Measurements from ENCODE around the gene ANKFY1. TPM values are rescaled to one million over a fixed set of nuclear protein-coding genes. Genes with fewer than 3 reads are reported as not detected.

The ANKFY1 gene
- total RNA-seq, 1 donor from 2014 or later: 72.6 TPM

- no peak for TF ChIP-seq CTCF (conservative IDR thresholded peaks at IDR 0.05)
- H3K27ac Mint-ChIP-seq: peak overlapping the region; percentile 79
- no peaks in the 10 kb centered on the region for H3K4me1 Mint-ChIP-seq (ENCODE audit: unreplicated experiment)
- no peaks in the 10 kb centered on the region for H3K9me3 Mint-ChIP-seq
- H3K4me3 Mint-ChIP-seq: no peak overlapping the region
- peaks cover 15% of the 10 kb centered on the region for H3K36me3 Mint-ChIP-seq
- H3K27me3 Mint-ChIP-seq: no peaks in the 10 kb centered on the region
- no peak for DNase-seq (ENCODE audit: extremely low spot score, unreplicated experiment)
These were observed 100.9 kb downstream of the ANKFY1 start for GRCh38 chr17:4162775-4163466.

GRCh38 chr17:4162321-4162720 is 101.5 kb downstream of the ANKFY1 start:
- Mint-ChIP-seq H3K4me3 (no peak overlapping the region), H3K4me1 (ENCODE audit: unreplicated experiment) (no peaks in the 10 kb centered on the region), H3K9me3 (no peaks in the 10 kb centered on the region), H3K27ac (peak overlapping the region; percentile 88), H3K36me3 (peaks cover 10% of the 10 kb centered on the region), H3K27me3 (no peaks in the 10 kb centered on the region)
- no peak for DNase-seq (ENCODE audit: extremely low spot score, unreplicated experiment)
- no peak for TF ChIP-seq CTCF (conservative IDR thresholded peaks at IDR 0.05)

- no peaks in the 10 kb centered on the region for H3K9me3 Mint-ChIP-seq
- H3K27me3 Mint-ChIP-seq: no peaks in the 10 kb centered on the region
- H3K4me1 Mint-ChIP-seq (ENCODE audit: unreplicated experiment): no peaks in the 10 kb centered on the region
- no peak for TF ChIP-seq CTCF (conservative IDR thresholded peaks at IDR 0.05)
- peak overlapping the region; percentile 88 for H3K27ac Mint-ChIP-seq
- peaks cover 7% of the 10 kb centered on the region for H3K36me3 Mint-ChIP-seq
- H3K4me3 Mint-ChIP-seq: no peak overlapping the region
- no peak for DNase-seq (ENCODE audit: extremely low spot score, unreplicated experiment)
These were observed 101.8 kb downstream of the ANKFY1 start for GRCh38 chr17:4161967-4162305.

GRCh38 chr17:4161192-4161966 is 102.4 kb downstream of the ANKFY1 start:
- Mint-ChIP-seq H3K4me1 (ENCODE audit: unreplicated experiment) (no peaks in the 10 kb centered on the region), H3K36me3 (peaks cover 7% of the 10 kb centered on the region), H3K9me3 (no peaks in the 10 kb centered on the region), H3K27me3 (no peaks in the 10 kb centered on the region), H3K27ac (peak overlapping the region; percentile 88), H3K4me3 (no peak overlapping the region)
- DNase-seq (ENCODE audit: extremely low spot score, unreplicated experiment): no peak
- no peak for TF ChIP-seq CTCF (conservative IDR thresholded peaks at IDR 0.05)

- no peaks in the 10 kb centered on the region for H3K27me3 Mint-ChIP-seq
- no peak for DNase-seq (ENCODE audit: extremely low spot score, unreplicated experiment)
- H3K36me3 Mint-ChIP-seq: peaks cover 4% of the 10 kb centered on the region
- no peak for TF ChIP-seq CTCF (conservative IDR thresholded peaks at IDR 0.05)
- H3K4me1 Mint-ChIP-seq (ENCODE audit: unreplicated experiment): no peaks in the 10 kb centered on the region
- no peak overlapping the region for H3K27ac Mint-ChIP-seq
- H3K9me3 Mint-ChIP-seq: no peaks in the 10 kb centered on the region
- no peak overlapping the region for H3K4me3 Mint-ChIP-seq
These were observed 103.4 kb downstream of the ANKFY1 start for GRCh38 chr17:4160294-4160859.
